Measurements from ENCODE around the gene ZFAND6.

DNA sequence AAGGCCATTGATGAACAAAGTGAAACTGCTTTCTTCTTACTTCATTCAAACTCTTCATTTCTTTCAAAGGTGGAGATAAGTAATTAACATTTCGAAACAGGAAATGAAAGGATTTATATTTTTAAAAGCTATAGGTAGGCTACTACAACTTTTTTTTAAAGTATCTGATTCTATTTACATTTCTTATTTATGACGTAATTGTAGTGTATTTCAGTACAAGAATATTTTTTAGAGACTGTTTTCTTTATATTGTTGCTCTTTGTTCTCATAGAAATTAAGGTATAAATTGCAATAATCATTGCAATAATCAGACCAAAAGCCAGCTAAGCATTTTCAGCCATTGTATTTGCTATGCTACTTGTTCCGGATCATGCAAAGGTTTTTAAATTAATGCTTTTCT, 13.7 kb downstream of the ZFAND6 start:
- TF ChIP-seq GATA2 (IDR thresholded peaks at IDR 0.05; ENCODE audit: low read depth, low read length) = no peak
- no peak for TF ChIP-seq GATA3 (IDR thresholded peaks at IDR 0.05; ENCODE audit: low read depth, low read length)

Data from SH-SY5Y (cell line).